DOHH2 (cell line): Measurements from ENCODE around the gene MMP23B.

Experiments
- H3F3A ChIP-seq: fragments of 200-600 bp; sonication (generic), shearing (Covaris generic); 2 replicates; pipeline ENCODE4 v1.6.0; 2016; ENCODE audit warnings: antibody characterized with exemption, mild to moderate bottlenecking; ENCODE audit not compliant: control insufficient read depth, insufficient read depth
- H3K27ac ChIP-seq: fragments of 200-600 bp; sonication (generic); 2 replicates; pipeline ENCODE4 v1.5.1; 2014; ENCODE audit warnings: low read depth, mild to moderate bottlenecking, low read length, moderate library complexity
- H3K27me3 ChIP-seq: fragments of 200-600 bp; sonication (generic); 2 replicates; pipeline ENCODE4 v1.6.1; 2014; ENCODE audit warnings: mild to moderate bottlenecking, low read length, mixed read lengths; ENCODE audit not compliant: control insufficient read depth
- H3K36me3 ChIP-seq: fragments of 200-600 bp; sonication (generic); 2 replicates; pipeline ENCODE4 v1.6.1; 2014; ENCODE audit warnings: mild to moderate bottlenecking, low read length, moderate library complexity, mixed read lengths; ENCODE audit not compliant: control insufficient read depth
- H3K4me1 ChIP-seq: fragments of 200-600 bp; sonication (generic); 2 replicates; pipeline ENCODE4 v1.6.1; 2014; ENCODE audit warnings: mild to moderate bottlenecking, low read length, mixed read lengths; ENCODE audit not compliant: control insufficient read depth
- H3K4me2 ChIP-seq: fragments of 200-600 bp; sonication (generic); 2 replicates; pipeline ENCODE4 v1.6.0; 2014; ENCODE audit warnings: mild to moderate bottlenecking, low read length, moderate library complexity
- H3K4me3 ChIP-seq: fragments of 200-600 bp; sonication (generic); 2 replicates; pipeline ENCODE4 v1.5.1; 2014; ENCODE audit warnings: mild to moderate bottlenecking, low read length, mixed read lengths
- H3K79me2 ChIP-seq: fragments of 200-600 bp; sonication (generic); 2 replicates; pipeline ENCODE4 v1.6.1; 2014; ENCODE audit warnings: mild to moderate bottlenecking, low read length, mixed read lengths; ENCODE audit not compliant: control insufficient read depth
- H3K9me2 ChIP-seq: fragments of 200-600 bp; sonication (generic); replicated peaks from 2 replicates; pipeline ENCODE4 v1.6.1; 2014; ENCODE audit warnings: mild to moderate bottlenecking, low read length, mixed read lengths; ENCODE audit not compliant: control insufficient read depth
- H3K9me3 ChIP-seq: fragments of 200-600 bp; sonication (generic); 2 replicates; pipeline ENCODE4 v1.6.1; 2014; ENCODE audit warnings: antibody characterized with exemption, low read length, mixed read lengths; ENCODE audit not compliant: control insufficient read depth, insufficient read depth
- H4K20me1 ChIP-seq: fragments of 200-600 bp; sonication (generic); 2 replicates; pipeline ENCODE4 v1.6.0; 2014; ENCODE audit warnings: low read depth, mild to moderate bottlenecking, antibody characterized with exemption, low read length, moderate library complexity; ENCODE audit not compliant: control insufficient read depth, insufficient read depth
- CTCF ChIP-seq: fragments of 200-600 bp; sonication (generic); IDR thresholded peaks from one replicate; pipeline ENCODE4 v1.5.1; 2014; ENCODE audit warnings: antibody characterized with exemption, mild to moderate bottlenecking, low read depth, low read length; ENCODE audit not compliant: poor library complexity, severe bottlenecking
- EZH2phosphoT487 ChIP-seq: fragments of 200-600 bp; sonication (generic); IDR thresholded peaks from 2 replicates; pipeline ENCODE4 v1.6.1; 2017; ENCODE audit warnings: borderline replicate concordance, mild to moderate bottlenecking, antibody characterized with exemption, low read length, moderate library complexity, mixed read lengths

MMP23B gene

GRCh38 chr1:1626207-1627141 lies 5.5 kb upstream of the MMP23B start:
- H3K4me2 ChIP-seq: no peak overlapping the region
- H3K36me3 ChIP-seq: no peaks in the 10 kb centered on the region

DNA sequence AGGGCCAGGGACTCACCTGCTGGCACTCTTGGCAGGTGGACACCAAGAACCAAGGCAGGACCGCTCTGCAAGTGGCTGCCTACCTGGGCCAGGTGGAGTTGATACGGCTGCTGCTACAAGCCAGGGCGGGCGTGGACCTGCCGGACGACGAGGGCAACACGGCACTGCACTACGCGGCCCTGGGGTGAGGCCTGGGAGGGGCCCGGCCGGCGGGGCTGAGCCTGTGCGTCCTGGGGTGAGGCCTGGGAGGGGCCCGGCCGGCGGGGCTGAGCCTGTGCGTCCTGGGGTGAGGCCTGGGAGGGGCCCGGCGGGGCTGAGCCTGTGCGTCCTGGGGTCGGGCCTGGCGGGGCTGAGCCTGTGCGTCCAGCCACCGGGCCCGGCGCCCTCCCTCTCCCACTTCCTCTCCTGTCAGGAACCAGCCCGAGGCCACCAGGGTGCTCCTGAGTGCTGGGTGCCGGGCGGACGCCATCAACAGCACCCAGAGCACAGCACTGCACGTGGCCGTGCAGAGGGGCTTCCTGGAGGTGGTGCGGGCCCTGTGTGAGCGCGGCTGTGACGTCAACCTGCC lies 4.6 kb upstream of the MMP23B start:
- no peaks in the 10 kb centered on the region for H3K27me3 ChIP-seq
- no peak for TF ChIP-seq EZH2phosphoT487
- no peak for TF ChIP-seq CTCF
- no peak overlapping the region for H3K4me3 ChIP-seq
- H3K27ac ChIP-seq: no peak overlapping the region
- H3K79me2 ChIP-seq: no peaks in the 10 kb centered on the region
- no peaks in the 10 kb centered on the region for H3K9me2 ChIP-seq
- H3K4me1 ChIP-seq: peaks cover 20% of the 10 kb centered on the region
- no peaks in the 10 kb centered on the region for H3K9me3 ChIP-seq
- no peaks in the 10 kb centered on the region for H3F3A ChIP-seq
- H3K36me3 ChIP-seq: no peaks in the 10 kb centered on the region
- no peak overlapping the region for H3K4me2 ChIP-seq
- H4K20me1 ChIP-seq: no peaks in the 10 kb centered on the region

More at GRCh38 chr1:1626207-1627141, 5.5 kb upstream of the MMP23B start:
- H3K9me3 ChIP-seq: no peaks in the 10 kb centered on the region
- TF ChIP-seq EZH2phosphoT487 (no peak), CTCF (no peak)
- H3K4me1 ChIP-seq: peaks cover 20% of the 10 kb centered on the region
- no peak overlapping the region for H3K4me3 ChIP-seq
- H3K79me2 ChIP-seq: no peaks in the 10 kb centered on the region
- no peaks in the 10 kb centered on the region for H3K27me3 ChIP-seq
- no peaks in the 10 kb centered on the region for H3K9me2 ChIP-seq
- H4K20me1 ChIP-seq: no peaks in the 10 kb centered on the region
- no peaks in the 10 kb centered on the region for H3F3A ChIP-seq
- H3K27ac ChIP-seq: no peak overlapping the region

DNA sequence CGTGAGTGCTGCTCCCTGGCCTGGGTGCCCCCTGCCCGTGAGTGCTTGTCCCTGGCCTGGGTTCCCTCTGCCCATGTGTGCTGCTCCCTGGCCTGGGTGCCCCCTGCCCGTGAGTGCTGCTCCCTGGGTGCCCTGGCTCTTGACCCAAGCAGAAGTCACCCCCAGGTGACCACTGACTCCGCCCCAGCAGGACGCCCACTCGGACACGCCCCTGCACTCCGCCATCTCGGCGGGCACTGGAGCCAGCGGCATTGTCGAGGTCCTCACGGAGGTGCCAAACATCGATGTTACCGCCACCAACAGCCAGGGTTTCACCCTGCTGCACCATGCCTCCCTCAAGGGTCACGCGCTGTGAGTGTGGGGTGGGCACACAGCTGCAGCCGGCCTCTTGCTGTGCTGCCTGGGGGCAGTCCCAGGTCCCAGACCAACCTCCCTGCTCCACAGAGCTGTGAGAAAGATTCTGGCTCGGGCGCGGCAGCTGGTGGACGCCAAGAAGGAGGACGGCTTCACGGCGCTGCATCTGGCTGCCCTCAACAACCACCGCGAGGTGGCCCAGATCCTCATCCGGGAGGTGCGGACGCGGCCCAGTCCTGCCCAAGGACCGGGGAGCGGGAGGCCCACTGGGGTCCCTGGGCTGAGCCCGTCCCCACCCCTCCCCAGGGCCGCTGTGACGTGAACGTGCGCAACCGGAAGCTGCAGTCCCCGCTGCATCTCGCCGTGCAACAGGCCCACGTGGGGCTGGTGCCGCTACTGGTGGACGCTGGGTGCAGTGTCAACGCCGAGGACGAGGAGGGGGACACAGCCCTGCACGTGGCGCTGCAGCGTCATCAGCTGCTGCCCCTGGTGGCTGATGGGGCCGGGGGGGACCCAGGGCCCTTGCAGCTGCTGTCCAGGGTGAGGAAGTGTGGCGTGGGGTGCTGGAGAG lies 3.9 kb upstream of the MMP23B start:
- no peaks in the 10 kb centered on the region for H3F3A ChIP-seq
- H3K36me3 ChIP-seq: no peaks in the 10 kb centered on the region
- no peaks in the 10 kb centered on the region for H3K27me3 ChIP-seq
- peak overlapping the region; percentile 71; the same call in 1 of the 2 replicates for H3K4me2 ChIP-seq
- TF ChIP-seq CTCF (no peak), EZH2phosphoT487 (no peak)
- H3K27ac ChIP-seq: no peak overlapping the region
- H3K4me1 ChIP-seq: peaks cover 20% of the 10 kb centered on the region
- no peaks in the 10 kb centered on the region for H4K20me1 ChIP-seq
- H3K9me3 ChIP-seq: no peaks in the 10 kb centered on the region
- H3K79me2 ChIP-seq: no peaks in the 10 kb centered on the region
- H3K4me3 ChIP-seq: no peak overlapping the region
- no peaks in the 10 kb centered on the region for H3K9me2 ChIP-seq
